Activated T-helper 1 cell treated with anti-CD3 and anti-CD28 coated beads, Interleukin-2, amount 50 U/mL, for 16 hours (primary cell): Measurements from ENCODE around the gene SRGN.
"Not testable (repeated sequence)": the region's sequence is repeated elsewhere in the genome, so short reads cannot be mapped to it uniquely, and the experiment has no call there.

Experiments used
- DNase-seq, 2 donors: peaks; one replicate each; pipeline ENCODE4 v3.0.0-alpha.2; 2020; ENCODE audit warnings: low read depth in 1 of 2, low spot score in 1 of 2

The SRGN gene

GRCh38 chr10:69125554-69125953, 37.7 kb downstream of the SRGN start:
- no peak for DNase-seq

- no peak for DNase-seq
Observed at GRCh38 chr10:69130251-69130650, 42.3 kb downstream of the SRGN start.

- DNase-seq: no peak
Observed at GRCh38 chr10:69139961-69140360, 52.1 kb downstream of the SRGN start.

GRCh38 chr10:69141304-69141703, 53.4 kb downstream of the SRGN start:
- no peak for DNase-seq

- not testable (repeated sequence) for DNase-seq
Observed at GRCh38 chr10:69142074-69142473, 54.2 kb downstream of the SRGN start.

- DNase-seq: no peak
Observed at GRCh38 chr10:69142983-69143382, 55.1 kb downstream of the SRGN start.

- no peak for DNase-seq
Observed at GRCh38 chr10:69145329-69145728, 57.4 kb downstream of the SRGN start.

- no peak for DNase-seq
Observed at GRCh38 chr10:69145864-69146263, 58.0 kb downstream of the SRGN start.

GRCh38 chr10:69146759-69147158, 58.9 kb downstream of the SRGN start:
- no peak for DNase-seq

- DNase-seq: no peak
Observed at GRCh38 chr10:69151984-69152383, 64.1 kb downstream of the SRGN start.

- no peak for DNase-seq
Observed at GRCh38 chr10:69153227-69153626, 65.3 kb downstream of the SRGN start.
